Activated CD4-positive, alpha-beta T cell treated with anti-CD3 and anti-CD28 coated beads for 36 hours (primary cell): ENCODE measurements around the gene ROPN1. TPM values are rescaled to one million over a fixed set of nuclear protein-coding genes. Genes with fewer than 3 reads are reported as not detected.
"Not testable (repeated sequence)": the region's sequence is repeated elsewhere in the genome, so short reads cannot be mapped to it uniquely, and the experiment has no call there.

Experiments
- ATAC-seq: fragments of 200-7000 bp; cut with Tn5 transposase; one replicate; pipeline ENCODE4 v1.10.0; 2021; ENCODE audit warnings: mild to moderate bottlenecking, moderate library complexity
- CTCF ChIA-PET: fragments of 350-600 bp; sonication (Branson Sonifier 250); formaldehyde crosslinking; loops from one replicate; lab custom pipeline; 2021; ENCODE audit warnings: antibody characterized with exemption; lab: Charles Lee
- POLR2A ChIA-PET: fragments of 350-600 bp; sonication (Branson Sonifier 250); formaldehyde crosslinking; loops from one replicate; lab custom pipeline; 2021; ENCODE audit warnings: antibody characterized with exemption, inconsistent platforms; lab: Charles Lee
- DNase-seq: peaks from one replicate; pipeline ENCODE4 v3.0.0-alpha.2; 2020
- H3K27ac Mint-ChIP-seq: one replicate; pipeline ENCODE4 v1.8.0; 2021; ENCODE audit warnings: mixed read lengths
- H3K27me3 Mint-ChIP-seq: one replicate; pipeline ENCODE4 v1.8.0; 2021; ENCODE audit warnings: mixed read lengths
- H3K36me3 Mint-ChIP-seq: one replicate; pipeline ENCODE4 v1.8.0; 2021; ENCODE audit warnings: low read depth, mixed read lengths
- H3K4me1 Mint-ChIP-seq: one replicate; pipeline ENCODE4 v1.8.0; 2021; ENCODE audit warnings: mixed read lengths
- H3K4me3 Mint-ChIP-seq: one replicate; pipeline ENCODE4 v1.8.0; 2021; ENCODE audit warnings: mild to moderate bottlenecking, moderate library complexity, mixed read lengths
- H3K9me3 Mint-ChIP-seq: one replicate; pipeline ENCODE4 v1.8.0; 2021; ENCODE audit warnings: low read depth, mixed read lengths
- intact Hi-C, 2 experiments: fragments of 100-400 bp; cut with DNase I in 1 of 2; cut with micrococcal nuclease in 1 of 2; formaldehyde crosslinking; loops; one replicate each; pipeline versions ENCODE4 v1.14.2 to v1.15.1; 2022 to 2024; cut with DNase I, micrococcal nuclease
- total RNA-seq, 2 experiments: library from RNA; stranded (reverse); gene quantifications; one replicate each; pipeline ENCODE4 v1.2.3, GENCODE V29; 2021

The ROPN1 gene
- total RNA-seq, 2 experiments from 2014 or later, result not detected

GRCh38 chr3:123971406-123971805, 20.5 kb downstream of the ROPN1 start:
- no peaks in the 10 kb centered on the region for H3K4me1 Mint-ChIP-seq
- ATAC-seq (no peak), DNase-seq (no peak)
- H3K36me3 Mint-ChIP-seq, result no peaks in the 10 kb centered on the region
- H3K27me3 Mint-ChIP-seq, result peaks cover 18% of the 10 kb centered on the region
- H3K4me3 Mint-ChIP-seq, result no peak overlapping the region
- intact Hi-C loops, result no loop called here
- H3K27ac Mint-ChIP-seq, result no peak overlapping the region
- H3K9me3 Mint-ChIP-seq, result no peaks in the 10 kb centered on the region
- ChIA-PET CTCF (no interaction called here), POLR2A (no interaction called here)

GRCh38 chr3:123967260-123967659, 24.7 kb downstream of the ROPN1 start:
- H3K27me3 Mint-ChIP-seq, result peaks cover 23% of the 10 kb centered on the region

GRCh38 chr3:123966799-123967198, 25.1 kb downstream of the ROPN1 start:
- CTCF ChIA-PET, H3K4me1 Mint-ChIP-seq, H3K4me3 Mint-ChIP-seq, DNase-seq, H3K36me3 Mint-ChIP-seq, H3K27ac Mint-ChIP-seq, intact Hi-C loops, POLR2A ChIA-PET, H3K9me3 Mint-ChIP-seq: not testable (repeated sequence)
- H3K27me3 Mint-ChIP-seq, result peaks cover 22% of the 10 kb centered on the region
- peak; percentile 74 for ATAC-seq

More at GRCh38 chr3:123967260-123967659, 24.7 kb downstream of the ROPN1 start:
- H3K4me1 Mint-ChIP-seq, H3K9me3 Mint-ChIP-seq, ATAC-seq, H3K27ac Mint-ChIP-seq, POLR2A ChIA-PET, H3K4me3 Mint-ChIP-seq, DNase-seq, CTCF ChIA-PET, H3K36me3 Mint-ChIP-seq, intact Hi-C loops: not testable (repeated sequence)

GRCh38 chr3:123964793-123965192, 27.1 kb downstream of the ROPN1 start:
- H3K9me3 Mint-ChIP-seq, CTCF ChIA-PET, H3K36me3 Mint-ChIP-seq, DNase-seq, POLR2A ChIA-PET, H3K27ac Mint-ChIP-seq, H3K4me1 Mint-ChIP-seq, H3K4me3 Mint-ChIP-seq, ATAC-seq: not testable (repeated sequence)
- H3K27me3 Mint-ChIP-seq, result peaks cover 17% of the 10 kb centered on the region
- intact Hi-C loops, result loop anchor here in 1 of 2 experiments (5.0 kb wide), 1 partner anchor 377 kb away; the partner anchor contains the start of gene HACD2

GRCh38 chr3:123961508-123961856, 30.4 kb downstream of the ROPN1 start:
- Mint-ChIP-seq H3K4me3 (peak overlapping the region; percentile 87), H3K9me3 (no peaks in the 10 kb centered on the region), H3K36me3 (no peaks in the 10 kb centered on the region), H3K27me3 (peaks cover 7% of the 10 kb centered on the region), H3K4me1 (peaks cover 23% of the 10 kb centered on the region), H3K27ac (peak overlapping the region; percentile 91)
- no peak for DNase-seq
- ChIA-PET CTCF (no interaction called here), POLR2A (no interaction called here)
- no peak for ATAC-seq
- intact Hi-C loops, result loop anchor here (1.0 to 5.0 kb wide), 5 partner anchors 71 to 769 kb away; partner anchors contain the start of genes HACD2 (in 1 of the 2), KALRN (in 1 of the 2), MYLK (in 1 of the 2) and SEC22A (in 1 of the 2)

- Mint-ChIP-seq H3K9me3 (no peaks in the 10 kb centered on the region), H3K27me3 (peaks cover 7% of the 10 kb centered on the region), H3K36me3 (peaks cover under 1% of the 10 kb centered on the region), H3K27ac (peak within 1 kb of the TSS; percentile 91), H3K4me1 (peaks cover 23% of the 10 kb centered on the region), H3K4me3 (peak within 1 kb of the TSS; percentile 87)
- CTCF ChIA-PET, result no interaction called here
- intact Hi-C loops, result loop anchor here (1.0 to 5.0 kb wide), 5 partner anchors 72 to 769 kb away; partner anchors contain the start of genes HACD2 (in 1 of the 2), KALRN (in 1 of the 2), MYLK (in 1 of the 2) and SEC22A (in 1 of the 2)
- POLR2A ChIA-PET, result interaction anchor here (0.7 kb wide), 1 partner anchor 48 kb away, joined by 3 read pairs; no protein-coding TSS in a partner anchor
- peak; percentile 98 for ATAC-seq
- DNase-seq, result peak; percentile 92
Measured at GRCh38 chr3:123960781-123961507, 31.0 kb downstream of the ROPN1 start, which contains the start of gene CCDC14. Gene CCDC14 (minus strand): TSS chr3:123961229. CDS start chr3:123961173, 56 bp downstream.

GRCh38 chr3:123953735-123954134, 38.2 kb downstream of the ROPN1 start:
- H3K4me1 Mint-ChIP-seq, result peaks cover 10% of the 10 kb centered on the region
- POLR2A ChIA-PET, result no interaction called here
- no peaks in the 10 kb centered on the region for H3K9me3 Mint-ChIP-seq
- no peak overlapping the region for H3K4me3 Mint-ChIP-seq
- no peak for ATAC-seq
- H3K27ac Mint-ChIP-seq, result no peak overlapping the region
- DNase-seq, result no peak
- H3K36me3 Mint-ChIP-seq, result peaks cover 33% of the 10 kb centered on the region
- intact Hi-C loops, result no loop called here
- H3K27me3 Mint-ChIP-seq, result no peaks in the 10 kb centered on the region
- CTCF ChIA-PET, result no interaction called here

- peaks cover 3% of the 10 kb centered on the region for H3K4me1 Mint-ChIP-seq
- H3K27me3 Mint-ChIP-seq, result no peaks in the 10 kb centered on the region
- no peak overlapping the region for H3K4me3 Mint-ChIP-seq
- peaks cover 36% of the 10 kb centered on the region for H3K36me3 Mint-ChIP-seq
- H3K27ac Mint-ChIP-seq, result no peak overlapping the region
- ATAC-seq, result no peak
- CTCF ChIA-PET, result no interaction called here
- POLR2A ChIA-PET, result no interaction called here
- no peaks in the 10 kb centered on the region for H3K9me3 Mint-ChIP-seq
- no peak for DNase-seq
- intact Hi-C loops, result no loop called here
Measured at GRCh38 chr3:123952844-123953520, 38.9 kb downstream of the ROPN1 start.

GRCh38 chr3:123951522-123952447, 40.1 kb downstream of the ROPN1 start:
- intact Hi-C loops, result no loop called here
- ChIA-PET CTCF (no interaction called here), POLR2A (no interaction called here)
- no peak overlapping the region for H3K27ac Mint-ChIP-seq
- H3K4me3 Mint-ChIP-seq, result no peak overlapping the region
- H3K36me3 Mint-ChIP-seq, result peaks cover 37% of the 10 kb centered on the region
- H3K4me1 Mint-ChIP-seq, result no peaks in the 10 kb centered on the region
- no peaks in the 10 kb centered on the region for H3K9me3 Mint-ChIP-seq
- no peaks in the 10 kb centered on the region for H3K27me3 Mint-ChIP-seq
- DNase-seq (no peak), ATAC-seq (no peak)

- no peak for ATAC-seq
- no peak overlapping the region for H3K27ac Mint-ChIP-seq
- no peak for DNase-seq
- ChIA-PET POLR2A (no interaction called here), CTCF (interaction anchor here (0.6 to 0.7 kb wide), 2 partner anchors 10 to 610 kb away, joined by 3 read pairs; no protein-coding TSS in a partner anchor)
- no peak overlapping the region for H3K4me3 Mint-ChIP-seq
- intact Hi-C loops, result no loop called here
- no peaks in the 10 kb centered on the region for H3K27me3 Mint-ChIP-seq
- no peaks in the 10 kb centered on the region for H3K9me3 Mint-ChIP-seq
- H3K36me3 Mint-ChIP-seq, result peaks cover 37% of the 10 kb centered on the region
- no peaks in the 10 kb centered on the region for H3K4me1 Mint-ChIP-seq
Measured at GRCh38 chr3:123949641-123950040, 42.3 kb downstream of the ROPN1 start.

GRCh38 chr3:123948449-123948848, 43.5 kb downstream of the ROPN1 start:
- ChIA-PET POLR2A (no interaction called here), CTCF (no interaction called here)
- Mint-ChIP-seq H3K4me3 (no peak overlapping the region), H3K9me3 (no peaks in the 10 kb centered on the region), H3K36me3 (peaks cover 42% of the 10 kb centered on the region), H3K27me3 (no peaks in the 10 kb centered on the region), H3K4me1 (no peaks in the 10 kb centered on the region), H3K27ac (no peak overlapping the region)
- intact Hi-C loops, result no loop called here
- DNase-seq (no peak), ATAC-seq (no peak)
